ENCODE data around the gene PFDN6.

PFDN6 gene

GRCh38 chr6:33314943-33315792 is 25.8 kb downstream of the PFDN6 start:
- FAIRE-seq (no peak), DNase-seq (ENCODE audit: extremely low spot score, insufficient read length, low read depth) (no peak)

- no peak for FAIRE-seq
- no peak for DNase-seq (ENCODE audit: extremely low spot score, insufficient read length, low read depth)
Measured at GRCh38 chr6:33315793-33316602, 26.6 kb downstream of the PFDN6 start.

- no peak for DNase-seq (ENCODE audit: extremely low spot score, insufficient read length, low read depth)
- FAIRE-seq, result no peak
Measured at GRCh38 chr6:33316603-33317418, 27.4 kb downstream of the PFDN6 start.

- FAIRE-seq (no peak), DNase-seq (ENCODE audit: extremely low spot score, insufficient read length, low read depth) (no peak)
Measured at GRCh38 chr6:33317419-33317668, 27.9 kb downstream of the PFDN6 start.

GRCh38 chr6:33317669-33318425 is 28.4 kb downstream of the PFDN6 start, which contains the start of gene ZBTB22:
Gene ZBTB22 (minus strand): TSS chr6:33317744. CDS start chr6:33316916, 828 bp downstream.
- DNase-seq (ENCODE audit: extremely low spot score, insufficient read length, low read depth), result peak; percentile 71
- FAIRE-seq, result peak; percentile 95

GRCh38 chr6:33318426-33319073 is 29.1 kb downstream of the PFDN6 start:
- no peak for FAIRE-seq
- no peak for DNase-seq (ENCODE audit: extremely low spot score, insufficient read length, low read depth)

- FAIRE-seq (no peak), DNase-seq (ENCODE audit: extremely low spot score, insufficient read length, low read depth) (no peak)
Measured at GRCh38 chr6:33319939-33320314, 30.5 kb downstream of the PFDN6 start.

- DNase-seq (ENCODE audit: extremely low spot score, insufficient read length, low read depth) (no peak), FAIRE-seq (no peak)
Measured at GRCh38 chr6:33320315-33321181, 31.1 kb downstream of the PFDN6 start.

GRCh38 chr6:33321227-33321626 is 31.8 kb downstream of the PFDN6 start:
- DNase-seq (ENCODE audit: extremely low spot score, insufficient read length, low read depth), result no peak
- FAIRE-seq, result no peak

GRCh38 chr6:33323623-33323948 is 34.2 kb downstream of the PFDN6 start:
- FAIRE-seq (no peak), DNase-seq (ENCODE audit: extremely low spot score, insufficient read length, low read depth) (no peak)

GRCh38 chr6:33324125-33324524 is 34.7 kb downstream of the PFDN6 start:
- no peak for DNase-seq (ENCODE audit: extremely low spot score, insufficient read length, low read depth)
- no peak for FAIRE-seq

GRCh38 chr6:33329058-33329457 is 39.7 kb downstream of the PFDN6 start:
- FAIRE-seq (no peak), DNase-seq (ENCODE audit: extremely low spot score, insufficient read length, low read depth) (no peak)

- DNase-seq (ENCODE audit: extremely low spot score, insufficient read length, low read depth) (no peak), FAIRE-seq (no peak)
Measured at GRCh38 chr6:33330736-33331135, 41.3 kb downstream of the PFDN6 start.

- FAIRE-seq, result no peak
Measured at GRCh38 chr6:33333666-33334065, 44.3 kb downstream of the PFDN6 start.

GRCh38 chr6:33335916-33336315 is 46.5 kb downstream of the PFDN6 start:
- FAIRE-seq (no peak), DNase-seq (ENCODE audit: extremely low spot score, insufficient read length, low read depth) (no peak)

More at GRCh38 chr6:33333666-33334065, 44.3 kb downstream of the PFDN6 start:
- DNase-seq (ENCODE audit: extremely low spot score, insufficient read length, low read depth), result no peak

- DNase-seq (ENCODE audit: extremely low spot score, insufficient read length, low read depth) (no peak), FAIRE-seq (no peak)
Measured at GRCh38 chr6:33336495-33336894, 47.1 kb downstream of the PFDN6 start.

- DNase-seq (ENCODE audit: extremely low spot score, insufficient read length, low read depth) (no peak), FAIRE-seq (no peak)
Measured at GRCh38 chr6:33339193-33339592, 49.8 kb downstream of the PFDN6 start.

All from GM18507 (cell line).